ENCODE data around the gene GLRX3. TPM values are rescaled to one million over a fixed set of nuclear protein-coding genes. Genes with fewer than 3 reads are reported as not detected.

The GLRX3 gene
- total RNA-seq, 1 donor from 2014 or later, result 111 TPM

- Mint-ChIP-seq H3K27me3 (ENCODE audit: unreplicated experiment) (no peaks in the 10 kb centered on the region), H3K4me1 (ENCODE audit: unreplicated experiment) (peaks cover 3% of the 10 kb centered on the region), H3K9me3 (ENCODE audit: unreplicated experiment) (no peaks in the 10 kb centered on the region), H3K4me3 (ENCODE audit: unreplicated experiment) (no peak overlapping the region), H3K27ac (ENCODE audit: unreplicated experiment) (no peak overlapping the region), H3K36me3 (ENCODE audit: low read depth, unreplicated experiment) (peaks cover 15% of the 10 kb centered on the region)
- TF ChIP-seq CTCF (IDR thresholded peaks at IDR 0.05; ENCODE audit: unreplicated experiment), result no peak
- DNase-seq (ENCODE audit: low spot score), result no peak
Measured at GRCh38 chr10:130175074-130175473, 38.9 kb downstream of the GLRX3 start.

GRCh38 chr10:130177250-130177649, 41.1 kb downstream of the GLRX3 start:
- Mint-ChIP-seq H3K36me3 (ENCODE audit: low read depth, unreplicated experiment) (peaks cover 15% of the 10 kb centered on the region), H3K27me3 (ENCODE audit: unreplicated experiment) (no peaks in the 10 kb centered on the region)

GRCh38 chr10:130179640-130180039, 43.4 kb downstream of the GLRX3 start:
- Mint-ChIP-seq H3K4me1 (ENCODE audit: unreplicated experiment) (peaks cover 6% of the 10 kb centered on the region), H3K4me3 (ENCODE audit: unreplicated experiment) (no peak overlapping the region), H3K9me3 (ENCODE audit: unreplicated experiment) (no peaks in the 10 kb centered on the region), H3K36me3 (ENCODE audit: low read depth, unreplicated experiment) (peaks cover 16% of the 10 kb centered on the region), H3K27me3 (ENCODE audit: unreplicated experiment) (no peaks in the 10 kb centered on the region), H3K27ac (ENCODE audit: unreplicated experiment) (peak overlapping the region; percentile 42)
- DNase-seq (ENCODE audit: low spot score), result peak; percentile 63
- TF ChIP-seq CTCF (IDR thresholded peaks at IDR 0.05; ENCODE audit: unreplicated experiment), result peak; percentile 28

More at GRCh38 chr10:130177250-130177649, 41.1 kb downstream of the GLRX3 start:
- TF ChIP-seq CTCF (IDR thresholded peaks at IDR 0.05; ENCODE audit: unreplicated experiment), result no peak
- H3K27ac Mint-ChIP-seq (ENCODE audit: unreplicated experiment), result no peak overlapping the region
- no peaks in the 10 kb centered on the region for H3K9me3 Mint-ChIP-seq (ENCODE audit: unreplicated experiment)
- H3K4me1 Mint-ChIP-seq (ENCODE audit: unreplicated experiment), result peaks cover 6% of the 10 kb centered on the region
- no peak for DNase-seq (ENCODE audit: low spot score)
- no peak overlapping the region for H3K4me3 Mint-ChIP-seq (ENCODE audit: unreplicated experiment)

GRCh38 chr10:130180416-130180815, 44.2 kb downstream of the GLRX3 start:
- peaks cover 6% of the 10 kb centered on the region for H3K4me1 Mint-ChIP-seq (ENCODE audit: unreplicated experiment)
- peaks cover under 1% of the 10 kb centered on the region for H3K27me3 Mint-ChIP-seq (ENCODE audit: unreplicated experiment)
- peak overlapping the region; percentile 65 for H3K27ac Mint-ChIP-seq (ENCODE audit: unreplicated experiment)
- H3K4me3 Mint-ChIP-seq (ENCODE audit: unreplicated experiment), result no peak overlapping the region
- peaks cover 20% of the 10 kb centered on the region for H3K36me3 Mint-ChIP-seq (ENCODE audit: low read depth, unreplicated experiment)
- no peak for DNase-seq (ENCODE audit: low spot score)
- TF ChIP-seq CTCF (IDR thresholded peaks at IDR 0.05; ENCODE audit: unreplicated experiment), result no peak
- no peaks in the 10 kb centered on the region for H3K9me3 Mint-ChIP-seq (ENCODE audit: unreplicated experiment)

- peaks cover 25% of the 10 kb centered on the region for H3K36me3 Mint-ChIP-seq (ENCODE audit: low read depth, unreplicated experiment)
- DNase-seq (ENCODE audit: low spot score), result no peak
- peaks cover 4% of the 10 kb centered on the region for H3K27me3 Mint-ChIP-seq (ENCODE audit: unreplicated experiment)
- H3K9me3 Mint-ChIP-seq (ENCODE audit: unreplicated experiment), result no peaks in the 10 kb centered on the region
- H3K27ac Mint-ChIP-seq (ENCODE audit: unreplicated experiment), result no peak overlapping the region
- H3K4me1 Mint-ChIP-seq (ENCODE audit: unreplicated experiment), result peaks cover 6% of the 10 kb centered on the region
- TF ChIP-seq CTCF (IDR thresholded peaks at IDR 0.05; ENCODE audit: unreplicated experiment), result no peak
- no peak overlapping the region for H3K4me3 Mint-ChIP-seq (ENCODE audit: unreplicated experiment)
Measured at GRCh38 chr10:130181858-130182257, 45.7 kb downstream of the GLRX3 start.
